A673 (cell line): ENCODE measurements around the gene TTC28. TPM values are rescaled to one million over a fixed set of nuclear protein-coding genes. Genes with fewer than 3 reads are reported as not detected.

Source experiments
- BruUV-seq: library from RNA; stranded (reverse); fragments of 400-500 nt; replicated peaks from 2 replicates; lab custom pipeline; 2021; lab: Mats Ljungman, UMichigan
- CTCF ChIA-PET: fragments of 300-600 bp; sonication (Branson Sonifier 250); formaldehyde crosslinking; loops from one replicate; lab custom pipeline; 2022; ENCODE audit warnings: antibody characterized with exemption; lab: Charles Lee
- POLR2A ChIA-PET: fragments of 300-600 bp; sonication (Branson Sonifier 250); formaldehyde crosslinking; loops from one replicate; lab custom pipeline; 2022; ENCODE audit warnings: antibody characterized with exemption; ENCODE audit not compliant: low non-redundant PET; lab: Charles Lee
- DNase-seq: peaks from one replicate; pipeline ENCODE4 v3.0.0-alpha.2; 2015; ENCODE audit warnings: low spot score
- H3K27ac ChIP-seq: fragments of 200-600 bp; sonication (generic); 2 replicates; pipeline ENCODE4 v1.5.1; 2016; ENCODE audit warnings: mixed run types, low read depth, mild to moderate bottlenecking, mixed read lengths, antibody characterized with exemption, low read length; ENCODE audit not compliant: poor library complexity, severe bottlenecking
- H3K27me3 ChIP-seq: fragments of 200-600 bp; sonication (generic); replicated peaks from 2 replicates; pipeline ENCODE4 v1.6.1; 2017; ENCODE audit warnings: mixed run types, low read depth, mild to moderate bottlenecking, mixed read lengths, antibody characterized with exemption, low read length; ENCODE audit not compliant: insufficient read depth, poor library complexity
- H3K36me3 ChIP-seq: fragments of 200-600 bp; sonication (generic); 2 replicates; pipeline ENCODE4 v1.6.1; 2016; ENCODE audit warnings: mixed run types, mild to moderate bottlenecking, mixed read lengths, antibody characterized with exemption, low read length; ENCODE audit not compliant: insufficient read depth, poor library complexity, severe bottlenecking
- H3K4me1 ChIP-seq: fragments of 200-600 bp; sonication (generic); 2 replicates; pipeline ENCODE4 v1.6.1; 2017; ENCODE audit warnings: mixed run types, mild to moderate bottlenecking, mixed read lengths, antibody characterized with exemption, low read length; ENCODE audit not compliant: insufficient read depth, poor library complexity, severe bottlenecking
- H3K4me3 ChIP-seq: fragments of 200-600 bp; sonication (generic); 2 replicates; pipeline ENCODE4 v1.5.1; 2016; ENCODE audit warnings: low read depth, mixed run types, mild to moderate bottlenecking, mixed read lengths, low read length; ENCODE audit not compliant: poor library complexity, severe bottlenecking
- H3K9me3 ChIP-seq: fragments of 200-600 bp; sonication (generic); 2 replicates; pipeline ENCODE4 v1.6.1; 2016; ENCODE audit warnings: mixed run types, low read depth, mild to moderate bottlenecking, mixed read lengths, antibody characterized with exemption, low read length; ENCODE audit not compliant: poor library complexity, severe bottlenecking
- CTCF ChIP-seq: fragments of 300-800, 200-600 bp; sonication (generic); conservative IDR thresholded peaks from 2 replicates; pipeline ENCODE4 v1.5.1; 2017; ENCODE audit warnings: low read depth, mild to moderate bottlenecking, antibody characterized with exemption, low read length, moderate library complexity, mixed read lengths
- EZH2 ChIP-seq: fragments of 200-600 bp; sonication (generic); IDR thresholded peaks from 2 replicates; pipeline ENCODE4 v1.6.1; 2017; ENCODE audit warnings: borderline replicate concordance, low read depth, mild to moderate bottlenecking, mixed read lengths, antibody characterized with exemption, low read length; ENCODE audit not compliant: poor library complexity, severe bottlenecking
- intact Hi-C: fragments of 100-400 bp; cut with micrococcal nuclease; formaldehyde crosslinking; loops from one replicate; pipeline ENCODE4 v1.10.0; 2022; ENCODE audit not compliant: unreplicated experiment
- total RNA-seq: library from RNA; stranded (reverse); gene quantifications from 2 replicates; pipeline ENCODE4 v1.2.3, GENCODE V29; 2021

The TTC28 gene
- total RNA-seq, 1 experiment from 2014 or later: 48.7 TPM

- no peaks in the 10 kb centered on the region for H3K4me1 ChIP-seq
- H3K27me3 ChIP-seq: no peaks in the 10 kb centered on the region
- H3K9me3 ChIP-seq: no peaks in the 10 kb centered on the region
- no peaks in the 10 kb centered on the region for H3K36me3 ChIP-seq
- no peak for TF ChIP-seq CTCF
- no peak for TF ChIP-seq EZH2
- CTCF ChIA-PET: no interaction called here
- intact Hi-C loops: no loop called here
- H3K27ac ChIP-seq: no peak overlapping the region
- no peak overlapping the region for H3K4me3 ChIP-seq
- POLR2A ChIA-PET: no interaction called here
- BruUV-seq: no TSS peak
- DNase-seq: no peak
Measured at GRCh38 chr22:28260619-28261018, 419.0 kb downstream of the TTC28 start.

- no peak overlapping the region for H3K4me3 ChIP-seq
- no peaks in the 10 kb centered on the region for H3K4me1 ChIP-seq
- no TSS peak for BruUV-seq
- POLR2A ChIA-PET: no interaction called here
- TF ChIP-seq CTCF: no peak
- no peak for TF ChIP-seq EZH2
- no peak overlapping the region for H3K27ac ChIP-seq
- CTCF ChIA-PET: no interaction called here
- no peak for DNase-seq
- no peaks in the 10 kb centered on the region for H3K27me3 ChIP-seq
- intact Hi-C loops: no loop called here
- H3K9me3 ChIP-seq: no peaks in the 10 kb centered on the region
- H3K36me3 ChIP-seq: no peaks in the 10 kb centered on the region
Measured at GRCh38 chr22:28259774-28260312, 419.8 kb downstream of the TTC28 start.

GRCh38 chr22:28254396-28254795 is 425.2 kb downstream of the TTC28 start:
- Histone ChIP-seq H3K4me1 (no peaks in the 10 kb centered on the region), H3K36me3 (no peaks in the 10 kb centered on the region), H3K27me3 (no peaks in the 10 kb centered on the region), H3K9me3 (no peaks in the 10 kb centered on the region), H3K4me3 (no peak overlapping the region), H3K27ac (no peak overlapping the region)
- CTCF ChIA-PET: no interaction called here
- intact Hi-C loops: no loop called here
- DNase-seq: no peak
- TF ChIP-seq CTCF (no peak), EZH2 (no peak)
- BruUV-seq: no TSS peak
- POLR2A ChIA-PET: no interaction called here
